GM21526 (cell line): ENCODE data around the gene GRIFIN.

Experiments
- ATAC-seq: cut with Tn5 transposase; IDR thresholded peaks from one replicate; pipeline ENCODE4 v1.9.1; 2021; ENCODE audit warnings: moderate library complexity; ENCODE audit not compliant: unreplicated experiment, low FRiP score

The GRIFIN gene

GRCh38 chr7:2437537-2438148 is 38.6 kb downstream of the GRIFIN start:
- ATAC-seq, result no peak

GRCh38 chr7:2437136-2437535 is 39.1 kb downstream of the GRIFIN start:
- ATAC-seq, result no peak

GRCh38 chr7:2436341-2437104 is 39.7 kb downstream of the GRIFIN start:
- ATAC-seq, result no peak

- no peak for ATAC-seq
These were observed 41.1 kb downstream of the GRIFIN start for GRCh38 chr7:2435146-2435545.

GRCh38 chr7:2433713-2434550 is 42.3 kb downstream of the GRIFIN start:
- no peak for ATAC-seq

- no peak for ATAC-seq
These were observed 43.1 kb downstream of the GRIFIN start for GRCh38 chr7:2432910-2433712.

- no peak for ATAC-seq
These were observed 44.8 kb downstream of the GRIFIN start for GRCh38 chr7:2431260-2431867.

- no peak for ATAC-seq
These were observed 50.4 kb downstream of the GRIFIN start for GRCh38 chr7:2425749-2426148.
